GM19023 (cell line): ENCODE measurements around the gene UBB.

Experiments
- ATAC-seq: cut with Tn5 transposase; IDR thresholded peaks from one replicate; pipeline ENCODE4 v1.9.1; 2021; ENCODE audit warnings: mild to moderate bottlenecking, moderate library complexity; ENCODE audit not compliant: unreplicated experiment

UBB gene

GRCh38 chr17:16417399-16417798 is 36.5 kb downstream of the UBB start:
- ATAC-seq: no peak

GRCh38 chr17:16417896-16418684 is 37.2 kb downstream of the UBB start:
- ATAC-seq: no peak

GRCh38 chr17:16418685-16419068 is 37.8 kb downstream of the UBB start:
- ATAC-seq: no peak

GRCh38 chr17:16419074-16419928 is 38.4 kb downstream of the UBB start:
- ATAC-seq: peak; percentile 37

- ATAC-seq: no peak
Observed at GRCh38 chr17:16419929-16420271, 39.0 kb downstream of the UBB start.

GRCh38 chr17:16422416-16422815 is 41.5 kb downstream of the UBB start:
- ATAC-seq: no peak

GRCh38 chr17:16423226-16423872 is 42.5 kb downstream of the UBB start:
- no peak for ATAC-seq

GRCh38 chr17:16425202-16425601 is 44.3 kb downstream of the UBB start:
- ATAC-seq: no peak

- ATAC-seq: no peak
Observed at GRCh38 chr17:16425698-16426659, 45.1 kb downstream of the UBB start.

- ATAC-seq: no peak
Observed at GRCh38 chr17:16427020-16427419, 46.1 kb downstream of the UBB start.

- no peak for ATAC-seq
Observed at GRCh38 chr17:16428098-16428882, 47.4 kb downstream of the UBB start.

GRCh38 chr17:16429083-16429482 is 48.2 kb downstream of the UBB start:
- ATAC-seq: no peak

- no peak for ATAC-seq
Observed at GRCh38 chr17:16430650-16431049, 49.8 kb downstream of the UBB start.

- no peak for ATAC-seq
Observed at GRCh38 chr17:16432017-16432416, 51.1 kb downstream of the UBB start.
